ENCODE data around the gene KLHDC7B.

GRCh38 chr22:50569896-50570535 is 24.3 kb downstream of the KLHDC7B start:
- TF ChIP-seq, protein P1, sequence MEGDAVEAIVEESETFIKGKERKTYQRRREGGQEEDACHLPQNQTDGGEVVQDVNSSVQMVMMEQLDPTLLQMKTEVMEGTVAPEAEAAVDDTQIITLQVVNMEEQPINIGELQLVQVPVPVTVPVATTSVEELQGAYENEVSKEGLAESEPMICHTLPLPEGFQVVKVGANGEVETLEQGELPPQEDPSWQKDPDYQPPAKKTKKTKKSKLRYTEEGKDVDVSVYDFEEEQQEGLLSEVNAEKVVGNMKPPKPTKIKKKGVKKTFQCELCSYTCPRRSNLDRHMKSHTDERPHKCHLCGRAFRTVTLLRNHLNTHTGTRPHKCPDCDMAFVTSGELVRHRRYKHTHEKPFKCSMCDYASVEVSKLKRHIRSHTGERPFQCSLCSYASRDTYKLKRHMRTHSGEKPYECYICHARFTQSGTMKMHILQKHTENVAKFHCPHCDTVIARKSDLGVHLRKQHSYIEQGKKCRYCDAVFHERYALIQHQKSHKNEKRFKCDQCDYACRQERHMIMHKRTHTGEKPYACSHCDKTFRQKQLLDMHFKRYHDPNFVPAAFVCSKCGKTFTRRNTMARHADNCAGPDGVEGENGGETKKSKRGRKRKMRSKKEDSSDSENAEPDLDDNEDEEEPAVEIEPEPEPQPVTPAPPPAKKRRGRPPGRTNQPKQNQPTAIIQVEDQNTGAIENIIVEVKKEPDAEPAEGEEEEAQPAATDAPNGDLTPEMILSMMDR (IDR thresholded peaks at IDR 0.05; ENCODE audit: insufficient read depth, low read depth, low read length): no peak
- TF ChIP-seq EZH2 (IDR thresholded peaks at IDR 0.05; ENCODE audit: insufficient read depth, low read length): no peak

Measured in astrocyte (in vitro differentiated cells and primary cell).